ENCODE measurements around the gene HADHB. TPM values are rescaled to one million over a fixed set of nuclear protein-coding genes. Genes with fewer than 3 reads are reported as not detected.

HADHB gene
- total RNA-seq, 1 donor from 2014 or later, result 71.1 TPM

GRCh38 chr2:26270373-26270772, 25.6 kb downstream of the HADHB start:
- no peak for DNase-seq (ENCODE audit: low spot score, unreplicated experiment)
- Mint-ChIP-seq H3K27ac (peak overlapping the region; percentile 3), H3K4me1 (ENCODE audit: low read depth) (no peaks in the 10 kb centered on the region), H3K27me3 (no peaks in the 10 kb centered on the region), H3K9me3 (ENCODE audit: low read depth) (no peaks in the 10 kb centered on the region), H3K36me3 (ENCODE audit: insufficient read depth) (peaks cover 13% of the 10 kb centered on the region), H3K4me3 (ENCODE audit: low read depth) (no peak overlapping the region)
- TF ChIP-seq CTCF (IDR thresholded peaks at IDR 0.05; ENCODE audit: unreplicated experiment), result no peak

- H3K27me3 Mint-ChIP-seq, result no peaks in the 10 kb centered on the region
- H3K27ac Mint-ChIP-seq, result no peak overlapping the region
- H3K36me3 Mint-ChIP-seq (ENCODE audit: insufficient read depth), result peaks cover 5% of the 10 kb centered on the region
- no peaks in the 10 kb centered on the region for H3K4me1 Mint-ChIP-seq (ENCODE audit: low read depth)
- DNase-seq (ENCODE audit: low spot score, unreplicated experiment), result no peak
- no peak for TF ChIP-seq CTCF (IDR thresholded peaks at IDR 0.05; ENCODE audit: unreplicated experiment)
- no peak overlapping the region for H3K4me3 Mint-ChIP-seq (ENCODE audit: low read depth)
- no peaks in the 10 kb centered on the region for H3K9me3 Mint-ChIP-seq (ENCODE audit: low read depth)
Observed at GRCh38 chr2:26273501-26273900, 28.8 kb downstream of the HADHB start.

DNA sequence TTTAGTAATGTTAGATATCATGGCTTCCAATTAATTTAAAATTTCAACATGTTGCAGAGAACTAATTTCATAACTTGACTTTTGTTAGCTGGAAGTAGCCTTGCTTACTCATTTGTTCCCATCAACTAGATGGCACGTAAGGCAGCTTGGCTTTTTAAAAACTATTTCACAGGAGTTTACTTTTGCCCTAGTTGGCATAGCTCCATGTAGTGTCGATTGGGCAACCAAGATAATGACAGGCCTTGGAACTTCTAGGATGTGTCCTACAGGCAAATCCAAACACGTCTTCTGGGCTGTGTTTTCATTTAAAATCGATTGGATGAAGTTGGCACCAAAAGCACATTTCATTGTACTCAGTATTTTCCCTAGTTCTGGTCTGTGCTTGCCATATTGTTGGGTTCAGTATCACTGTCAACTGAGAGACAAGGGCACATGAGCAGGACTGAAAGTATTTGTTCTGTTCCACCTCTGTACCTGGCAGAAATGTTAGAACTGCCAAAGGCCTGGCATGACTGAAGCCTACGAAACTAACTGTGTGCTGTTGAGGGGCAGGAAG, 29.4 kb downstream of the HADHB start:
- DNase-seq (ENCODE audit: low spot score, unreplicated experiment), result no peak
- Mint-ChIP-seq H3K27me3 (no peaks in the 10 kb centered on the region), H3K4me3 (ENCODE audit: low read depth) (no peak overlapping the region), H3K4me1 (ENCODE audit: low read depth) (no peaks in the 10 kb centered on the region), H3K36me3 (ENCODE audit: insufficient read depth) (peaks cover 5% of the 10 kb centered on the region), H3K27ac (no peak overlapping the region), H3K9me3 (ENCODE audit: low read depth) (no peaks in the 10 kb centered on the region)
- TF ChIP-seq CTCF (IDR thresholded peaks at IDR 0.05; ENCODE audit: unreplicated experiment), result no peak

- Mint-ChIP-seq H3K4me1 (ENCODE audit: low read depth) (no peaks in the 10 kb centered on the region), H3K4me3 (ENCODE audit: low read depth) (no peak overlapping the region), H3K27me3 (no peaks in the 10 kb centered on the region), H3K27ac (no peak overlapping the region), H3K9me3 (ENCODE audit: low read depth) (no peaks in the 10 kb centered on the region), H3K36me3 (ENCODE audit: insufficient read depth) (peaks cover 14% of the 10 kb centered on the region)
- no peak for DNase-seq (ENCODE audit: low spot score, unreplicated experiment)
- TF ChIP-seq CTCF (IDR thresholded peaks at IDR 0.05; ENCODE audit: unreplicated experiment), result no peak
Observed at GRCh38 chr2:26276484-26277227, 31.9 kb downstream of the HADHB start.

DNA sequence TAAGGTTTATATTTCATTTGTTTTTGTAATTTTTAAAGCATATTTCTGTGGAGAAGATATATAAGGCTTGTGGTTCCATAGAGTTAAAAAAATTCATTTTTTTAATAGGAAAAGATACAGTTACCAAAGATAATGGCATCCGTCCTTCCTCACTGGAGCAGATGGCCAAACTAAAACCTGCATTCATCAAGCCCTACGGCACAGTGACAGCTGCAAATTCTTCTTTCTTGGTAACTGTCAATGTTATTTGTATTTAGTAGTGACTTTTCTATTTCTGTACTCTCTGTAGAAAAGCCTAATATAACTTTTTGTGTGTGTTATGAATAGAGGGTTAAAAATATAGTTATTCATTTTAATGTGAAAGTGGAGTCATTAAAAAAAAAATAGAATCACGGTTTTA, 35.1 kb downstream of the HADHB start:
- H3K4me3 Mint-ChIP-seq (ENCODE audit: low read depth), result no peak overlapping the region
- peaks cover 23% of the 10 kb centered on the region for H3K36me3 Mint-ChIP-seq (ENCODE audit: insufficient read depth)
- H3K9me3 Mint-ChIP-seq (ENCODE audit: low read depth), result no peaks in the 10 kb centered on the region
- TF ChIP-seq CTCF (IDR thresholded peaks at IDR 0.05; ENCODE audit: unreplicated experiment), result no peak
- H3K27ac Mint-ChIP-seq, result no peak overlapping the region
- no peaks in the 10 kb centered on the region for H3K27me3 Mint-ChIP-seq
- H3K4me1 Mint-ChIP-seq (ENCODE audit: low read depth), result no peaks in the 10 kb centered on the region
- DNase-seq (ENCODE audit: low spot score, unreplicated experiment), result no peak

Data from progenitor cell of endocrine pancreas (in vitro differentiated cells).